ENCODE measurements around the gene WARS2.

DNA sequence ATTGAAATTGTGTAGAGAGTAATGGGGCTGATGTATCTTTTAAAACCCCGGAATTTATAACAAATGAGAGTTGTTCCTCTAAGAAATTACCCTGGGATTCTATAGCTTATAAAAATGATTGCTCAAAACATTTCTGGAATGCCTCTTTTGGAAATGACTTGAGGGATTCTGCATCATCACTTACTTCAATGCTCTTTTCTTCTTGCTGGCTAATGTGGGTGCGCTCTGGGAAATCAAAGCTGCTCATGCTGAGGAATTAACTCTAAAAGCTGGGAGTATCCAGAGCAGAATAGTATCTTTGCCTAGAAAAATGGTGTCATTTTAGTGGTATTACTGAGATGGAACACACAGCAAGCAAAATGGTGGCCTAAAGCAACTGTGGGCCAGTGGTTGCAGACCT, 129.3 kb downstream of the WARS2 start:
- no peak for TF ChIP-seq POLR2A (IDR thresholded peaks at IDR 0.05)
- TF ChIP-seq, protein P1, sequence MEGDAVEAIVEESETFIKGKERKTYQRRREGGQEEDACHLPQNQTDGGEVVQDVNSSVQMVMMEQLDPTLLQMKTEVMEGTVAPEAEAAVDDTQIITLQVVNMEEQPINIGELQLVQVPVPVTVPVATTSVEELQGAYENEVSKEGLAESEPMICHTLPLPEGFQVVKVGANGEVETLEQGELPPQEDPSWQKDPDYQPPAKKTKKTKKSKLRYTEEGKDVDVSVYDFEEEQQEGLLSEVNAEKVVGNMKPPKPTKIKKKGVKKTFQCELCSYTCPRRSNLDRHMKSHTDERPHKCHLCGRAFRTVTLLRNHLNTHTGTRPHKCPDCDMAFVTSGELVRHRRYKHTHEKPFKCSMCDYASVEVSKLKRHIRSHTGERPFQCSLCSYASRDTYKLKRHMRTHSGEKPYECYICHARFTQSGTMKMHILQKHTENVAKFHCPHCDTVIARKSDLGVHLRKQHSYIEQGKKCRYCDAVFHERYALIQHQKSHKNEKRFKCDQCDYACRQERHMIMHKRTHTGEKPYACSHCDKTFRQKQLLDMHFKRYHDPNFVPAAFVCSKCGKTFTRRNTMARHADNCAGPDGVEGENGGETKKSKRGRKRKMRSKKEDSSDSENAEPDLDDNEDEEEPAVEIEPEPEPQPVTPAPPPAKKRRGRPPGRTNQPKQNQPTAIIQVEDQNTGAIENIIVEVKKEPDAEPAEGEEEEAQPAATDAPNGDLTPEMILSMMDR (IDR thresholded peaks at IDR 0.05) = no peak

Data from right lobe of liver (tissue), 4 donors.